Measurements from ENCODE around the gene TACR3. TPM values are rescaled to one million over a fixed set of nuclear protein-coding genes. Genes with fewer than 3 reads are reported as not detected.
A peak's percentile ranks its signal among the peaks of the same experiment; 100 is the strongest.
"Not testable (repeated sequence)": the region's sequence is repeated elsewhere in the genome, so short reads cannot be mapped to it uniquely, and the experiment has no call there.

Gene TACR3, protein sequence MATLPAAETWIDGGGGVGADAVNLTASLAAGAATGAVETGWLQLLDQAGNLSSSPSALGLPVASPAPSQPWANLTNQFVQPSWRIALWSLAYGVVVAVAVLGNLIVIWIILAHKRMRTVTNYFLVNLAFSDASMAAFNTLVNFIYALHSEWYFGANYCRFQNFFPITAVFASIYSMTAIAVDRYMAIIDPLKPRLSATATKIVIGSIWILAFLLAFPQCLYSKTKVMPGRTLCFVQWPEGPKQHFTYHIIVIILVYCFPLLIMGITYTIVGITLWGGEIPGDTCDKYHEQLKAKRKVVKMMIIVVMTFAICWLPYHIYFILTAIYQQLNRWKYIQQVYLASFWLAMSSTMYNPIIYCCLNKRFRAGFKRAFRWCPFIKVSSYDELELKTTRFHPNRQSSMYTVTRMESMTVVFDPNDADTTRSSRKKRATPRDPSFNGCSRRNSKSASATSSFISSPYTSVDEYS
- 10 to 100 TPM in 3 of 12 donors, 1 to 10 TPM in 8, not detected in 1; 5.5 to 13.0 (median 7.2) TPM for polyA plus RNA-seq (ENCODE audit: insufficient read length in 12 of 12)
- long read RNA-seq, donor 1 = 0 reads
- long read RNA-seq, donor 2, full-length matches to known transcripts = 2 of 2 reads
- long read RNA-seq, donor 2, partial matches to known transcripts = 0 of 2 reads
- long read RNA-seq, donor 2, other reads (novel, unspliced or antisense) = 0 of 2 reads
- long read RNA-seq, donor 3, full-length matches to known transcripts = 1 of 1 reads
- long read RNA-seq, donor 3, partial matches to known transcripts = 0 of 1 reads
- long read RNA-seq, donor 3, other reads (novel, unspliced or antisense) = 0 of 1 reads
- long read RNA-seq, donor 4, full-length matches to known transcripts = 4 of 4 reads
- long read RNA-seq, donor 4, partial matches to known transcripts = 0 of 4 reads
- long read RNA-seq, donor 4, other reads (novel, unspliced or antisense) = 0 of 4 reads
- long read RNA-seq, donor 5 = 0 reads
- long read RNA-seq, donor 6, full-length matches to known transcripts = 1 of 1 reads
- long read RNA-seq, donor 6, partial matches to known transcripts = 0 of 1 reads
- long read RNA-seq, donor 6, other reads (novel, unspliced or antisense) = 0 of 1 reads
- long read RNA-seq, donor 7, full-length matches to known transcripts = 2 of 2 reads
- long read RNA-seq, donor 7, partial matches to known transcripts = 0 of 2 reads
- long read RNA-seq, donor 7, other reads (novel, unspliced or antisense) = 0 of 2 reads
- long read RNA-seq, donor 8, full-length matches to known transcripts = 2 of 2 reads
- long read RNA-seq, donor 8, partial matches to known transcripts = 0 of 2 reads
- long read RNA-seq, donor 8, other reads (novel, unspliced or antisense) = 0 of 2 reads
- long read RNA-seq, donor 9, full-length matches to known transcripts = 1 of 1 reads
- long read RNA-seq, donor 9, partial matches to known transcripts = 0 of 1 reads
- long read RNA-seq, donor 9, other reads (novel, unspliced or antisense) = 0 of 1 reads
- long read RNA-seq, donor 10, full-length matches to known transcripts = 2 of 2 reads
- long read RNA-seq, donor 10, partial matches to known transcripts = 0 of 2 reads
- long read RNA-seq, donor 10, other reads (novel, unspliced or antisense) = 0 of 2 reads
- long read RNA-seq, donor 11, full-length matches to known transcripts = 3 of 3 reads
- long read RNA-seq, donor 11, partial matches to known transcripts = 0 of 3 reads
- long read RNA-seq, donor 11, other reads (novel, unspliced or antisense) = 0 of 3 reads

DNA sequence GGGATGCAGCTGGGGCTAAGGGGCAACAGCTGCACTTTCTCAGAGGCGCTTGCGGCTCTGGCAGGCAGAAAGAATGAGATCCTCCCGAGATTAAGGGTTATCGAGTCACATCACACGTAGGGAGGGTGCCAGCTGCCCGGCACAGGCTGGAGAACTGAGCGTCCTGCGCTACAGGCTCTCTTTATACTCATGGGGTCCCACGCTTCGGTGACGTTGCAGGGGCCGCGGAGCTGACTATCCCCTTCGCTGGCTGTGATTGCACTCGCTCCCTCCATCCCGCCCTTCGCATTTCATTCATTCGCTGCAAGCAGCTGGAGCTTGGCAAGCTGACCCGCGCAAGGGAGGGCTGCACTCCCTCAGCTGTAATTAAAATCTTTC is at the start of gene TACR3:
Gene TACR3 (minus strand): TSS at position 156 of the 378 bp plus-strand sequence. CDS start 310 bp downstream, outside the sequence.
- peak; percentile 49 for DNase-seq

DNA sequence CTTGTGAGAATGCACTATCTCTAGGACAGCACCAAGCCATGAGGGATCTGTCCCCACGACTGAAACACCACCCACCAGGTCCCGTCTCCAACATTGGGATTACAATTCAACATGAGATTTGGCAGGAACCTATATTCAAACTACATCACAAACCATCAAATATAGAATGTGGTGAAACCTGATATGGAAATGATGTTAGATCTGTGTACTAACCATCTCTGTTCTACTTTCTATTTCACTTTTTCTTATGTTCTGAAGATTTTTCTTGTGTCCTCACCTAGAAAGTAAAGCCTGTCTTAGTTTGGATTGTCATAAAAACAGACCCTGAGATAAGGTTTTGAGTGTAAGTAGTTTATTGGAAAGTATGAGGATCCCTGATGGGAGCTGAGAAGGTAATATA is 37.8 kb upstream of the TACR3 start:
- no peak for DNase-seq

DNA sequence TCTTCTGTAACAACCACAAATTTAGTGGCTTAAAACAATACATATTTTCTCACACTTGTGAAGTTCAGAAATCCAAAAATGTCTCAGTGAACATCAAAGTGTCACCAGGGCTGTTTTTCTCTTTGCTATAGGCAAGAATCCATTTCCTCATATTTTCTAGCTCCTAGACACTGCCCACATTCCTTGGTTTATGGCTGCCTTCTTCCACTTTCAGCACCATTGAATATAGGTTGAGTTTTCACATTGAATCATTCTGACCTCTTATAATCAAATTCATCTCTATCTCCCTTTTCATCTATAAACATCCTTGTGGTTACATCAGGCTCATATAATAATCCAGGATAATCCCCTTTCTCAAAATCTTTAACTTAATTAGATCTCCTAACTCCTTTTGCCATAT is 37.0 kb upstream of the TACR3 start:
- no peak for DNase-seq

DNA sequence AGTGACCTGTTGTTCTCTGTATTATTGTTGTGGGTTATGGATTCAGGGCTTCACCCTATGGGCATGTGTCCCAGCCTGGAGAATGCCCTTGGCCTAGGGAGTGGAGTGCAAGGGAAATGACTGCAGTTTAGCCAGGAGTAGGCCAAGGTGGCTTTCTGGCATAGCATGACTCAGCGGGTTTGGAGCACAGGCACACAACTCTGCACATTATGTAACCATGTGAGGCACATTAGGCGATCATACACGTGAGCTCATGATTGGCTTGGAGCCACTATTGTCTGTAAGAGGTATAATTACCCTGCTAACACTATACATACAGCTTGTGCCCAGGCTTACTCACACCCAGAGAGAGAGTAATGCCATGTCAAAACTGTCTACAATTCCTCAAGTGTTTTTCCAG is 35.1 kb upstream of the TACR3 start:
- DNase-seq = no peak

DNA sequence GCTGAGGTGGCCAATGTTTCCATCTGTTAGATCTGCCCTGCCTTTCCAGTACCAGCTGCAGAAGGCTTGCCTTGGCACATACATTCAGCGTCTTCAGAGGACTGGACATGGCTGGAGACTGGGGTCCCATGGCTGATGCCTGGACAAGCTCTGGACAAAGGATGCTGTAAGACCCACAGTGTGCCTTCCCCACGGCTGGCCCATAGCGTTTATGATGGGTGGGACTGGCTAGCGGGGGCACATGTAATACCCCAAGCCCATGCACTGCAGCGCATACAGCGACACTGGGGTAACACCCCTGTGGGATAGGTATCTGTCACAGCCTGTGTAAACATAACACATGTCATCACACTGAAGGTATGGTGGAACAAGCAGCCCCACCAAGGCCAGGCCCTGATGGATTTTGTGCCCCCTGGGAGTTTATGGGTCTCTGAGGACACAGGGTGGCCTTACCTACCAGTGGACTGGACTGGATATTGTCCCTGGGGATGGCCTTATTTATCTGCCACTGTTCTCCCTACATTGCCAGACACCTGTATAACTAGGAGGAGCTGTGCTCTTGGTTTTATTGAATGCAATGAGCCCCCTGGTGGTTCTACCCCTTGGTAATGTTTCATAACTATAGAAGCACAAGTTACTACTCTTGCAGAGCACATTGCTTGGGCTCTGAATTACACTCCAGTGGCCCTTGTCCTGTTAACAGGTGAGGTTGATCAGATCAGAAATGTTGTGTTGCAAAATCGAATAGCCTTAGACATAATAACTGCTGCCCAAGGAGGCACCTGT is 34.3 kb upstream of the TACR3 start:
- DNase-seq = no peak

DNA sequence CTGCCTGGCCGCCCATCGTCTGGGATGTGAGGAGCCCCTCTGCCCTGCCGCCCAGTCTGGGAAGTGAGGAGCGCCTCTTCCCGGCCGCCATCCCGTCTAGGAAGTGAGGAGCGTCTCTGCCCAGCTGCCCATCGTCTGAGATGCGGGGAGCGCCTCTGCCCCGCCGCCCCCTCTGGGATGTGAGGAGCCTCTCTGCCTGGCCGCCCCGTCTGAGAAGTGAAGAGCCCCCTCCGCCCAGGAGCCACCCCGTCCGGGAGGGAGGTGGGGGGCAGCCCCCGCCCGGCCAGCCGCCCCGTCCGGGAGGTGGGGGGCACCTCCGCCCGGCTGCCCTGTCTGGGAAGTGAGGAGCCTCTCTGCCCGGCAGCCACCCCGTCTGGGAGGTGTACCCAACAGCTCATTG is 3.4 kb upstream of the TACR3 start:
- not testable (repeated sequence) for DNase-seq

DNA sequence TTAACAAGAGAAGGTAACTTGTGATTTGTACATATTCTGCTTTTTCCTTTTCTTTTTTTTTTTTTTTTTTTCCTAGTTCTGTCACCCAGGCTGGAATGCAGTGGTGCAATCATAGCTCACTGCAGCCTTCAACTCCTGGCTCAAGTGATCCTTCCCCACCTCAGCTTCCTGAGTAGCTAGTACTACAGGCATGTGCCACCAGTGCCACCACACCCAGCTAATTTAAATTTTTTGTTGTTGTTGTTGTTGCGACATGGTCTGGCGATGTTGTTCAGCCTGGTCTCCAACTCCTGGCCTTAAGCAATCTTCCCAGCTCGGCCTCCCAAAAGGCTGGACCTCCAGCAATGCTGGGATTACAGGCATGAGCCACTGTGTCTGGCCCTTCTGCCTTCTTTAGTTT is 1.5 kb upstream of the TACR3 start:
- no peak for DNase-seq

DNA sequence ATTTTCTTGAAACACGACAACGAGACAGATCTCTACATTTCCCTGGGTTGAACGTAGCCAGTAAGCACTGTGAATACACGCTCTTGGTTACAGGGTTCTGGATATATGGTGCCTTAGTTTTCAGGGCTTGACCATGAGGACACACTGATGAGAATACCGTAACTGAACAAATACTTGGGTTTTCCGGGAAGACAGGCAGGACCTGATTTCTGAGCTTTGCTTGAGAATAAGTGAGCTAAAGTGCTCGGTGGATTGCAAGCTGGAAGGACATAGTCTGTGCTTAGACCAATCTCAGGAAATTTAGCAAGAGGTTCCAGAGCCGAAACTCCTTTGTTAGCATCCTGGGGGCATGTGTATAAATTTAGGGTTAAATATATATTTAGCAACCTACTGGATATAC is 876 bp upstream of the TACR3 start:
- no peak for DNase-seq

DNA sequence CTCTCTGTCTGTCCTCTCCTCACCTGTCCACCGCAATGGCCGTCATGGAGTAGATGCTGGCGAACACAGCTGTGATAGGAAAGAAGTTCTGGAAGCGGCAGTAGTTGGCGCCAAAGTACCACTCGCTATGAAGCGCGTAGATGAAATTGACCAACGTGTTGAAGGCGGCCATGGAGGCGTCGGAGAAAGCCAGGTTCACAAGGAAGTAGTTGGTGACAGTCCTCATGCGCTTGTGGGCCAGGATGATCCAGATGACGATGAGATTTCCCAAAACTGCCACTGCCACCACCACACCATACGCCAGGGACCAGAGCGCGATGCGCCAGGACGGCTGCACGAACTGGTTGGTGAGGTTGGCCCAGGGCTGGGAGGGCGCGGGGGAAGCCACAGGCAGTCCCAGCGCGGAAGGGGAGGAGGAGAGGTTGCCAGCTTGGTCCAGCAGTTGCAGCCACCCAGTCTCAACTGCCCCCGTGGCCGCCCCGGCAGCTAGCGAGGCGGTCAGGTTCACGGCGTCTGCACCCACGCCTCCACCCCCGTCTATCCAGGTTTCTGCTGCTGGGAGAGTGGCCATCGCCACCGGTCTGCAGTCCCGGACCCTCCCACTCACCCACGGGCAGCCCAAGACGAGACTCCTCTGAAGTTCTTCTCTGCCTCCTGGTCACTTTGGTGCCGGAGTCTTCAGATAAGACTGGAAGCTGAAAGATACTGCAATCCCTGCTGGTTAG is 518 bp downstream of the TACR3 start:
- no peak for DNase-seq

DNA sequence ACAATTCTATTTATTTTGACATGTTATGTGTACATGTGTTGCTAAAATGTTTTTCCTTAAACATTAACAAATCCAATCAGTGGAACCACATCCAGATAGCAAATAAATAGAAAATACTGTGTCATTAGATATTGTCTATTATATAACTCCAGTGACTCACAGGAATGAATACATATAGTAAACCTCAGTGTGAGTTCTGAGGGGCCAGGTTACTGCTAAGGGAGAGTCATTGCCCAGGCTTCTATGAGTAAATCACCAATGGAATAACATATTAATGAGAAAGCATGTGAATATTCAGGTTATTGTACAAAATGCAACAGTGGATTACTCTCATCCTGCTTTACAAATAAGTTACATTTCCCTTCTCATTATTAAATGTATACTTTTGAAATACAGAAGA is 27.2 kb downstream of the TACR3 start:
- no peak for DNase-seq

DNA sequence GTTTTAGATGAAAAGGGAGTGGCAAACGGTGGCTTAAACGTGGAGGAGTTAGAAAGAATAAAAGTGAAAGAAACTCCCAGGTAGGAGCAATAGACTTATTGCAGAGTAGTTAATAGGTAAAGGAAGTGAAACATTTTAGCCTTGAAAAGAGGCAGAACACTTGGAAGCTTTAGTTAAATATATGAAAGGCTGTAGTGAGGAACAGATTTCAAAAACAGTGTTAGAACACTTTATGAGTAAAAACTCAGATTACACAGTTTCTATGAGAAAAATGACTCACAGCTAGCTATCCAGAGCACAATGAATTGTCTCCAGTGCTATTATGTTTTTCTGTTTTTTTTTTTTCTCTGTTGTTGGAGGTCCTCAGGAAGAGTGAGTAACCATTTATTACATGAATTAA is 45.8 kb downstream of the TACR3 start:
- DNase-seq = no peak

DNA sequence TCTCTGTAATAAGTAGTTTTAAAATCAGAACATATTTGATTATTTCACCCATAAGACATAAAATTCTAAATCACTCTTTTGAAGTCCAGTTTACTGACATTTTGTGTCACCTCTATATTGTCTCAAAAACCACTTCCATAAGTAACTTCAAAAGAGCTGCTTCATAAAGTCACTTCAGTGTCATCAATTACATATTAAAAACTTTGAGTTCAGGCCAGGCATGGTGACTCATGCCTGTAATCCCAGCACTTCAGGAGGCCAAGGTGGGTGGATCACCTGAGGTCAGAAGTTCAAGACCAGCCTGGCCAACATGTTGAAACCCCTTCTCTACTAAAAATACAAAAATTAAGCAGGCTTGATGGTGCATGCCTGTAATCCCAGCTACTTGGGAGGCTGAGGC is 53.0 kb downstream of the TACR3 start:
- not testable (repeated sequence) for DNase-seq

DNA sequence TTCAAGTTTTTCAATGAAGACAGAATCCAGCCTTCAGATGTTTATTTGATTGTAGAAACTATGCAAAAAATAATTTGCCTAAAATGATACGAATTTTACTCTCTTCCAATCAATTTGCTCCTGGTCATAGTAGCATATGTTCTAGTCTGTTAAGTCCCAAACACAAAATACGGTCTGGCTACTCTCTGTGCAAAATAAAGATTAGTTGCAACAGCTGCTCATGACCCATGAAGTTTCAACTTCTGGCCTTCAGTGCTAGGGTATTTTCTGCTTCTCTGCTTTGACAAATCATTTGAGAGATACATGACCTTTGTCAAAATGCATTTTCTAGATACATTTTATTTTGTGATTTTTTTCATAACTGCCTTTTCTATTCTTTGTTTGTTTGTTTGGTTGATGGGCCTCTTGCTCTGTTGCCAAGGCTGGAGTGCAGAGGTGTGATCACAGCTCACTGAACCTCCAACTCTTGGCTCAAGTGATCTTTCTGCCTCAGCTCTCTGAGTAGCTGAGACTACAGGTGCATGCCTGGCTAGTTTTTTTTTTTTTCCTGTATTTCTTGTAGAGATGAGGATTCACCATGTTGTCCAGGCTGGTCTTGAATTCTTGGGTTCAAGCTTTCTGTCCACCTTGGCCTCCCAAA is 55.2 kb downstream of the TACR3 start:
- peak; percentile 3 for DNase-seq

DNA sequence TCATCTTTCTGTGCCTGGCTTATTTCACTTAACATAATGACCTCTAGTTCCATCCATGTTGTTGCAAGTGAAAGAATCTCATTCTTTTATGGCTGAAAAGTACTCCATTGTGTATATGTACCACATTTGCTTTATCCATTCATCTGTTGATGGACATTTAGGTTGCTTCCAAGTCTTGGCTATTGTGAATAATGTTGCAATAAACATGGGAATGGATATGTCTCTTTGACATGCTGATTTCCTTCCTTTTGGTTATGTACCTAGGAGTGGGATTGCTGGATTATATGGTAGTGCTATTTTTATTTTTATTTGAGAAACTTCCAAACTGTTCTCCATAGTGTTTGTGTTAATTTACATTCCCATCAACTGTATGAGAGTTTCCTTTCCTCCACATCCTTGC is 71.2 kb downstream of the TACR3 start:
- no peak for DNase-seq

DNA sequence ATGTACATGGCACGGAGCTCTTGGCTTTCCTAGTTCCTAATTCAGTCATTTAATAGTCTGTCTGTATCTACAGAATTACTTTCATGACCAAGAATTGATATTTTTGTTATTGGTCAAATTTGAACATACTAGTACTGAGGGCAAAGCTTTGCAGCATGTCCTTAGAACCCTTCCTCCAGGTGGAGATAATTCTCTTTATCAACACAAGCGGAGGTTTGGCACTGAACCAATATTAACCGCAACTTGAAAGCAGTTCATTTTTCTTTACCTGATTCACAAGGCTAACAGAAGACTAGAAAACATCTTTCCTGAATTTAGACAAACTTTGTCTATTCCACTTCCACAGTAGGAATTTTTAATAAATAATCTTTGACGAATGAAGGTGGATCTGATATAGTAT is 73.8 kb downstream of the TACR3 start:
- DNase-seq = no peak

DNA sequence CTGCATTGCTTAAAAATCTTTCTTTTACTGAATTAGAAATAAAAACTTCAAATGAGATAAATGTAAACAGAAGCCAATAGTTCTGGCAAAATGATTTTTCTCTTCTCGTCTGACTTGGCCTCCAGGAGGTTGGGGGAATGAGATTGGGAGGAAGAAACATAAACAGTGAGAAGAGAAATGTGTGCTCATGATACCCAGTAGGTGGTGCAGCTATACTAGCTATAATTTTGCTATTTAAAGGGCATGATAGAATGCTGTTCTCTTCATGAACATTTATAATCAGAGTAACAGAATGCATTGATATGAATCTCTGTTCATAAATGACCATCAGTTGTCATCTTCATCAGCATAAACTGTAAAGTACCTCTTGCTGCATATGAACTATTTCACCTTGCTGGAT is 85.5 kb downstream of the TACR3 start:
- DNase-seq = no peak

DNA sequence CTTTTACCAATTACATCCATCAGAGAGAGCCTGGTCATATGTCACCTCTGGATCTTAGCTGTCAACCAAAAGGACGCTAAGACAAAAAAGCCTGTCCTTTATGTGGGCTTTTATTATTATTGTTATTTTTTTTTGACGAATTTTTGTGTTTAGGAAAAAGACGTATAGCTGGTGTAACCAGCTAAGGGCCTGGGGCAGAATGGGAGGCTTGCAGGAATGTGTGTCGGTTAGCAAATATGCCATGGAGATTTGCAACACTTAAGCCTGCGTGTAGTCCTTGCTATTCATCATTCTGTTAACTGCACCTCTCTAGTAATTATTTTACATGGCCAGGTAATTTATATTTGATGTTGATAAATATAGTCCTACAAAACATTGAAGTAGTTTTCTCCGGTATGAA is 93.5 kb downstream of the TACR3 start:
- no peak for DNase-seq

DNA sequence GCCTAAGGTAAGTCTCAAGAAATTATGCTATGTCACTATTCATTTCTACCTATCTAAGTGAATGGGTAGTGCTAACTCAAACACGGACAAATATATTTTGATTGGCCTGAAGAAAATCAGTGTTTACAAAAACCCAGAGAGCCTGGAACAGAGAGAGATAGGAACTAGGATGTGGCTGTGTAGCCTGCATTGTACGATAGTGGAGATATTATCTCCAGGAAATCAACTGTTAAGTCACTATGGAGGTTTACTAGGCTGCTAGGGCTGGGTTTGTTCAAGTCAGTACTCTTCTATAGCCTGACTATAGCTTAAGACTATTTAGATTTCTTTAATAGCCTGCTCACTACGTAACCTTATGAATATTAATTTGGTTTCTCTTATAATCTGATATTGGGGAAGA is 127.9 kb downstream of the TACR3 start:
- DNase-seq = no peak

DNA sequence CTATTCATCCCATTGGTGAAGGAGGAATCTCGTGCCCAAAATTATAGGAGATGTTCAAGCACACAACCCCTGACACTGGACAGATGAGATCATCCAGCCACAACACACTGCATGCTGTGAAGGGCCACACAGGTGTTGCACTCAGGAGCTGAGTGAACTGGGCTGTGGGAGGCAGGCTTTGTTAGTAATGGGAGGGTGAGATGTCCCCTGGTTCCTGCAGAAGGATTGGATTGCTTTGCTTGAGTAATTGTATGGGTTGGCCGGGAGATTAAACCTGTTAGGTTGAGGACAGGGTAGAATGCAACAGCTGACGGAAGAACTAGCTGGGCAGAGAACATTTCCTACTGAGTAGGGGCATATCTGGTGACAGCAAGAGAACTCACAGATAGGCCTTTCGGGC is 152.2 kb downstream of the TACR3 start:
- no peak for DNase-seq
